Lower leg skin (tissue), 3 donors: ENCODE measurements around the gene MAGEA8.
"Not testable (repeated sequence)": the region's sequence is repeated elsewhere in the genome, so short reads cannot be mapped to it uniquely, and the experiment has no call there.

Experiments
- CTCF ChIP-seq, 3 donors: fragments of 450-650 bp; IDR thresholded peaks; one replicate each; pipeline ENCODE4 v1.5.1; 2016; ENCODE audit warnings: antibody characterized with exemption in 3 of 3, mild to moderate bottlenecking in 3 of 3, moderate library complexity in 2 of 3
- POLR2A ChIP-seq, 2 donors: fragments of 450-650 bp; IDR thresholded peaks; one replicate each; pipeline ENCODE4 v1.6.1; 2016 to 2017; ENCODE audit warnings: antibody characterized with exemption in 2 of 2, mild to moderate bottlenecking in 1 of 2, moderate library complexity in 1 of 2

GRCh38 chrX:149924434-149924833, 43.5 kb downstream of the MAGEA8 start:
- not testable (repeated sequence) for TF ChIP-seq CTCF, POLR2A (IDR thresholded peaks at IDR 0.05)
